Osteocyte (in vitro differentiated cells): ENCODE data around the gene SEMA3A. TPM values are rescaled to one million over a fixed set of nuclear protein-coding genes. Genes with fewer than 3 reads are reported as not detected.

ENCODE experiments used
- DNase-seq: peaks from one replicate; pipeline ENCODE4 v3.0.0; 2021; ENCODE audit warnings: mixed read lengths; ENCODE audit not compliant: unreplicated experiment; ENCODE audit errors: extremely low spot score
- H3K27ac Mint-ChIP-seq: one replicate; pipeline ENCODE4 v1.8.0; 2021; ENCODE audit warnings: mild to moderate bottlenecking, mixed read lengths; ENCODE audit not compliant: unreplicated experiment
- H3K27me3 Mint-ChIP-seq: one replicate; pipeline ENCODE4 v1.8.0; 2021; ENCODE audit warnings: mixed read lengths; ENCODE audit not compliant: unreplicated experiment
- H3K36me3 Mint-ChIP-seq: one replicate; pipeline ENCODE4 v1.8.0; 2021; ENCODE audit warnings: mixed read lengths; ENCODE audit not compliant: unreplicated experiment
- H3K4me1 Mint-ChIP-seq: one replicate; pipeline ENCODE4 v1.8.0; 2021; ENCODE audit warnings: mixed read lengths; ENCODE audit not compliant: unreplicated experiment
- H3K4me3 Mint-ChIP-seq: one replicate; pipeline ENCODE4 v1.8.0; 2021; ENCODE audit warnings: mild to moderate bottlenecking, moderate library complexity, mixed read lengths; ENCODE audit not compliant: unreplicated experiment
- H3K9me3 Mint-ChIP-seq: one replicate; pipeline ENCODE4 v1.8.0; 2021; ENCODE audit warnings: mixed read lengths; ENCODE audit not compliant: unreplicated experiment
- CTCF ChIP-seq: fragments of 200-600 bp; sonication (generic); IDR thresholded peaks from 2 replicates; pipeline ENCODE4 v1.5.0; 2021; ENCODE audit warnings: antibody characterized with exemption, mild to moderate bottlenecking, moderate library complexity
- total RNA-seq: library from RNA; stranded (reverse); gene quantifications from 2 replicates; pipeline ENCODE4 v1.2.1, GENCODE V29; 2021

Gene SEMA3A
- total RNA-seq, 1 donor from 2014 or later, result 2.4 TPM

GRCh38 chr7:84022009-84022408 lies 172.6 kb downstream of the SEMA3A start:
- no peaks in the 10 kb centered on the region for H3K9me3 Mint-ChIP-seq
- H3K36me3 Mint-ChIP-seq, result no peaks in the 10 kb centered on the region
- peaks cover 34% of the 10 kb centered on the region for H3K4me1 Mint-ChIP-seq
- no peak for DNase-seq
- H3K27ac Mint-ChIP-seq, result no peak overlapping the region
- TF ChIP-seq CTCF, result no peak
- H3K4me3 Mint-ChIP-seq, result no peak overlapping the region
- no peaks in the 10 kb centered on the region for H3K27me3 Mint-ChIP-seq

GRCh38 chr7:84021292-84021908 lies 173.2 kb downstream of the SEMA3A start:
- no peak for DNase-seq

GRCh38 chr7:84017651-84018050 lies 176.9 kb downstream of the SEMA3A start:
- H3K27ac Mint-ChIP-seq, result no peak overlapping the region
- no peaks in the 10 kb centered on the region for H3K27me3 Mint-ChIP-seq
- no peaks in the 10 kb centered on the region for H3K36me3 Mint-ChIP-seq
- no peak for DNase-seq
- H3K4me3 Mint-ChIP-seq, result no peak overlapping the region
- H3K9me3 Mint-ChIP-seq, result no peaks in the 10 kb centered on the region
- no peak for TF ChIP-seq CTCF
- H3K4me1 Mint-ChIP-seq, result peaks cover 13% of the 10 kb centered on the region

More at GRCh38 chr7:84021292-84021908, 173.2 kb downstream of the SEMA3A start:
- H3K27ac Mint-ChIP-seq, result no peak overlapping the region
- no peak for TF ChIP-seq CTCF
- H3K36me3 Mint-ChIP-seq, result no peaks in the 10 kb centered on the region
- no peak overlapping the region for H3K4me3 Mint-ChIP-seq
- H3K9me3 Mint-ChIP-seq, result no peaks in the 10 kb centered on the region
- no peaks in the 10 kb centered on the region for H3K27me3 Mint-ChIP-seq
- peaks cover 34% of the 10 kb centered on the region for H3K4me1 Mint-ChIP-seq

GRCh38 chr7:84013616-84014240 lies 180.9 kb downstream of the SEMA3A start:
- no peak overlapping the region for H3K27ac Mint-ChIP-seq
- no peak for TF ChIP-seq CTCF

GRCh38 chr7:84009782-84010181 lies 184.8 kb downstream of the SEMA3A start:
- H3K9me3 Mint-ChIP-seq, result no peaks in the 10 kb centered on the region
- no peak overlapping the region for H3K27ac Mint-ChIP-seq
- no peaks in the 10 kb centered on the region for H3K27me3 Mint-ChIP-seq
- DNase-seq, result no peak
- H3K36me3 Mint-ChIP-seq, result no peaks in the 10 kb centered on the region
- H3K4me3 Mint-ChIP-seq, result no peak overlapping the region
- no peak for TF ChIP-seq CTCF
- peaks cover 12% of the 10 kb centered on the region for H3K4me1 Mint-ChIP-seq

More at GRCh38 chr7:84013616-84014240, 180.9 kb downstream of the SEMA3A start:
- Mint-ChIP-seq H3K36me3 (no peaks in the 10 kb centered on the region), H3K9me3 (no peaks in the 10 kb centered on the region), H3K27me3 (no peaks in the 10 kb centered on the region), H3K4me1 (peaks cover 12% of the 10 kb centered on the region), H3K4me3 (no peak overlapping the region)
- DNase-seq, result no peak
